ENCODE data around the gene ZKSCAN5. TPM values are rescaled to one million over a fixed set of nuclear protein-coding genes. Genes with fewer than 3 reads are reported as not detected.

Gene ZKSCAN5
- total RNA-seq, 1 experiment from 2014 or later = 11.9 TPM

DNA sequence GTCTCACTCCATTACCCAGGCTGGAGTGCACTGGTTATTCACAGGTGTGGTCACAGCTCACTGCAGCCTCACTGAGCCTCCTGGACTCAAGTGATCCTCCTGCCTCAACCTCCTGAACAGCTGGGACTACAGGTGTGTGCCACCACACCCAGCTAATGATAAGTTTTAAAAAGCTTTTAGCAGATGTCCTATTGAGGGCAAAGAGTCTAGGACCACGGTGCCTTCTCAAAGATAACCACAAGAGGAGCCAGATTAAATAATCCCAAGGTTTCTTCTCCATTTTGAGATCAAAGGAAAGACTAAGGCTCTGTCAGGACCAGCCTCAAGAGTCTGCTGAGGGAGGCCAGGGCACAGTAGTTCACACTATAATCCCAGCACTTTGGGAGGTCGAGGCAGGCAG, 43.2 kb upstream of the ZKSCAN5 start:
- peaks cover 15% of the 10 kb centered on the region for H3K4me1 ChIP-seq (ENCODE audit: low read length)
- peaks cover 49% of the 10 kb centered on the region for H3K36me3 ChIP-seq (ENCODE audit: insufficient read depth, low read length)

DNA sequence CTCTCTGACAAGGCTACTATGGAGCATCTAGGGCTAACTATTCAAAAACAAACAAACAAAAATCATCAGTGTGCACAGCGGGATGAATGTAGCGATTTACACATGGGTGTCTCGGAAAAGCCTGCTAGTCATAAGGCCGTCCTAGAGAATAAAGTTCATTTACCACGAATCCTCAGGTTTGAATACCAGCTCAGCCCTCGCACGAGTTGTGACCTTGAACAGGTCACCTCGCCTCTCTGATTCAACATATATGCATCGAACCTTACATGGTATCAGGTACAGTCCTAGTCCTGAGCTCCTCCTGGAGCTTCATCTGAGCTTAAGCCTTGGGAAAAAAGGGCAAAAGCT, 39.1 kb upstream of the ZKSCAN5 start:
- peak overlapping the region; percentile 72 for H3K27ac ChIP-seq (ENCODE audit: low read length)
- peaks cover 56% of the 10 kb centered on the region for H3K79me2 ChIP-seq (ENCODE audit: low read length)
- H2AFZ ChIP-seq (ENCODE audit: low read length) = no peak overlapping the region
- no peaks in the 10 kb centered on the region for H3K9me3 ChIP-seq (ENCODE audit: low read length)
- H3K4me1 ChIP-seq (ENCODE audit: low read length) = peaks cover 18% of the 10 kb centered on the region
- H3K4me2 ChIP-seq (ENCODE audit: low read depth, low read length, poor library complexity, severe bottlenecking) = peak overlapping the region; percentile 100
- H3K4me3 ChIP-seq (ENCODE audit: low read length) = peak overlapping the region; percentile 97
- no peaks in the 10 kb centered on the region for H3K9me2 ChIP-seq (replicated peaks; ENCODE audit: insufficient read depth, low read length)
- peak overlapping the region; percentile 97 for H3K9ac ChIP-seq (ENCODE audit: low read length)
- peaks cover 10% of the 10 kb centered on the region; the same call in 1 of the 2 replicates for H4K20me1 ChIP-seq (ENCODE audit: insufficient read depth, low read depth, low read length)
- H3K36me3 ChIP-seq (ENCODE audit: insufficient read depth, low read length) = peaks cover 23% of the 10 kb centered on the region
- DNase-seq = no peak
- no peaks in the 10 kb centered on the region for H3K27me3 ChIP-seq (ENCODE audit: low read length)

More for the DNA sequence above, 43.2 kb upstream of the ZKSCAN5 start:
- peak; percentile 50 for DNase-seq
- Histone ChIP-seq H3K79me2 (ENCODE audit: low read length) (peaks cover 78% of the 10 kb centered on the region), H3K9me3 (ENCODE audit: low read length) (no peaks in the 10 kb centered on the region), H3K27ac (ENCODE audit: low read length) (no peak overlapping the region), H3K9me2 (replicated peaks; ENCODE audit: insufficient read depth, low read length) (no peaks in the 10 kb centered on the region), H4K20me1 (ENCODE audit: insufficient read depth, low read depth, low read length) (peaks cover 32% of the 10 kb centered on the region; the same call in 1 of the 2 replicates), H3K27me3 (ENCODE audit: low read length) (no peaks in the 10 kb centered on the region), H3K9ac (ENCODE audit: low read length) (no peak overlapping the region), H2AFZ (ENCODE audit: low read length) (no peak overlapping the region), H3K4me2 (ENCODE audit: low read depth, low read length, poor library complexity, severe bottlenecking) (no peak overlapping the region), H3K4me3 (ENCODE audit: low read length) (no peak overlapping the region)

DNA sequence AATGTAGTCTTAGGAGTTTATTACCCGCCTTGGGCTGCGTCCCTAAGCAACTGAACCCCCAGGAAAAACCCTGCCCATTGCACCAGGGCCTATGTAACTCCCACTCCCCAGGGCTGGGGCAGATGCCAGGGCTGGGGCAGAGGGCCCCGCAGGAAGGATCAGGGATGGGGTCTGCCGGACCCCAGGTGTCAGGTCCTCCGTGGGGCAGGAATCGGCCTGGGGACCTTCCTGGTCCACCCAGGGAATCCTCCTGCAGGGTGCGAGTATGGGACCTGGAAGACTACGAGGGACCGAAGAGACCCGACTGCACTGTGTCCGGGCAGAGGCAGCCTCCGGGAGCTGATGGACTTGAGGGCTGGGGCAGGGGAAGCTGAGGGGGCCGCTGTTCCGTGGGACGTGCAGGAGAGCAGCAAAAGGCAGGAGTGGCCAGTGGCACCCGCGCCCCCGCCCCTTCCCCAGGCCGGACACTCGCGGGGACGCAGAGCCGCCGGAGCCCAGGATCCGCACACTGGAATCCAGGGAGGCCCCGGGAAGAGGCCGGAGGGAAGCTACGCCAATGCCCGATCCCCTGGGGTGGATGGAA, 36.0 kb upstream of the ZKSCAN5 start:
- Histone ChIP-seq H3K4me3 (ENCODE audit: low read length) (no peak overlapping the region), H2AFZ (ENCODE audit: low read length) (no peak overlapping the region), H3K27ac (ENCODE audit: low read length) (no peak overlapping the region), H3K27me3 (ENCODE audit: low read length) (no peaks in the 10 kb centered on the region), H3K9me2 (replicated peaks; ENCODE audit: insufficient read depth, low read length) (no peaks in the 10 kb centered on the region), H3K36me3 (ENCODE audit: insufficient read depth, low read length) (peaks cover 12% of the 10 kb centered on the region), H3K4me2 (ENCODE audit: low read depth, low read length, poor library complexity, severe bottlenecking) (no peak overlapping the region), H3K9ac (ENCODE audit: low read length) (no peak overlapping the region), H3K4me1 (ENCODE audit: low read length) (peaks cover 26% of the 10 kb centered on the region), H4K20me1 (ENCODE audit: insufficient read depth, low read depth, low read length) (no peaks in the 10 kb centered on the region; the same call in 1 of the 2 replicates), H3K9me3 (ENCODE audit: low read length) (no peaks in the 10 kb centered on the region), H3K79me2 (ENCODE audit: low read length) (peaks cover 35% of the 10 kb centered on the region)
- DNase-seq = no peak

DNA sequence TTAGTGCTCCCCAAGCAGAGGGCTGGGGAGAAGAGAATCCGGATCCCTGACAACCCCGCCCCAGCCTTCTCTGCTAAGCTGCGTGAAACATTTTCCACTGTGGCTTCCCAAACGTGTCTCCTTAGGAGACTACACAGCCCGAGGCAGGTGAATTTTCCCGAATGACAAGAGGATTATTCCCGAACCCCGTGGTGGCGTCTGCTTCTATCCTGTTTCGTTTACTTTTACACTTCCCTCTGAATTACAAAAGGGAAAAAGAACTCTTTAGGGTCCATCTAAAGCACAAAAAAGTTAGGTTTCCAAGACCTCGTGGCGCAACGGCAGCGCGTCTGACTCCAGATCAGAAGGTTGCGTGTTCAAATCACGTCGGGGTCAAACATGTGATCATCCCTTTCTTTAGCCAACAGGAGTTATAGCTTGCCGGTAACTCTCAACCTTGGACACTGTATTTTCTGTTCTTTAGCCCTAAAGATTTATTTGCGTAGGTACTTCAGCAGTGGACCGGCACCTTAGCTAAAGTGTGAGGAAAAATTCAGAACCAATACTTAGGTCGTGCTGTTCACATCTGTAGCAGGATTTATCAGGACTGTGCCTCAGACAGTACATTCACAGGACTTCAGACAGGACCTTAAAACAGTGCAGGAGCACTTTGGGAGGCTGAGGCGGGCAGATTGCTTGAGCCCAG, 34.9 kb upstream of the ZKSCAN5 start:
- Histone ChIP-seq H3K4me2 (ENCODE audit: low read depth, low read length, poor library complexity, severe bottlenecking) (no peak overlapping the region), H3K4me3 (ENCODE audit: low read length) (no peak overlapping the region), H3K9me2 (replicated peaks; ENCODE audit: insufficient read depth, low read length) (no peaks in the 10 kb centered on the region), H2AFZ (ENCODE audit: low read length) (no peak overlapping the region), H3K27ac (ENCODE audit: low read length) (no peak overlapping the region), H3K9ac (ENCODE audit: low read length) (no peak overlapping the region), H3K4me1 (ENCODE audit: low read length) (peaks cover 30% of the 10 kb centered on the region), H4K20me1 (ENCODE audit: insufficient read depth, low read depth, low read length) (no peaks in the 10 kb centered on the region; the same call in 1 of the 2 replicates), H3K79me2 (ENCODE audit: low read length) (peaks cover 36% of the 10 kb centered on the region), H3K9me3 (ENCODE audit: low read length) (no peaks in the 10 kb centered on the region), H3K36me3 (ENCODE audit: insufficient read depth, low read length) (peaks cover 5% of the 10 kb centered on the region; the same call in 1 of the 2 replicates), H3K27me3 (ENCODE audit: low read length) (no peaks in the 10 kb centered on the region)
- no peak for DNase-seq

DNA sequence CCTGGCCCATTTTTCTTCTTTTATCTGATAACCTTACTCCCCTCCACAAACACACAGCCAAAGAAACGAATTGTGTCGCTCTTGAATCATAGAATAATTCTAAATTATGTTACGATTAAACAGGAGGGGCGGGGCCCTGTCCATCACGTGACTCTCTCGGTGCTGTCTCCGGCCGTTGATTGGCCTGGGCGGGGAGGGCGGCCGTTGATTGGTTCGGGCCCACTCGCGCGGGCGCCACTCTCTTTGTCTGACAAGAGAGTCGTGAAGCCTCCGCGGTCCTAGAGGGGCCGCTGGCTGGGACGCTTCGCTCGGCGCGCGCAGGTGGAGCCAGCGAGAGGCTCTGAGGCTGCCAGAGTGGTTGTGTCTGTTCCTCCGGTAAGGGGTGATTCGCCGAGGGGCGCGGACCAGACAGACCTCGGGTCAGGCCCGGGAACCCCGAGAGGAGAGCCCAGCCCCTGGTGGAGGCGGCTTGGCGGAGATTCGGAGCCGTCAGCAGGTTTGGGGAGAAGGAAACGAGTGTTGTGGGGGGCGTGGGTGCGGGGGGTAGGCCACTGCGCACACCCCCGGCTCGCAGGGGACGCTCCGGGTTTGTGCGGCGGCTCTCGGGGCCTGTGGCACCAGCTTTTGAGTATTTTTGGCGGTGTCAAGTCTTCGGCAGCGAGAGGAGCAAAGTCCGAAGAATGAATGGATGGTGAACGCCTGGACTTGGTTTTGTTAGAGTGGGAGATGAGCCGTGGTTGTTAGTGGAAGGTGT, 31.7 kb upstream of the ZKSCAN5 start, which contains the start of gene ZNF789:
TSS of gene ZNF789 (plus strand) at position 330 of the 754 bp plus-strand sequence. CDS start 3,567 bp downstream, outside the sequence.
- Histone ChIP-seq H4K20me1 (ENCODE audit: insufficient read depth, low read depth, low read length) (no peaks in the 10 kb centered on the region), H3K9me3 (ENCODE audit: low read length) (no peaks in the 10 kb centered on the region), H3K4me2 (ENCODE audit: low read depth, low read length, poor library complexity, severe bottlenecking) (peak within 1 kb of the TSS; percentile 76), H3K27me3 (ENCODE audit: low read length) (no peaks in the 10 kb centered on the region), H3K9me2 (replicated peaks; ENCODE audit: insufficient read depth, low read length) (no peaks in the 10 kb centered on the region), H3K4me1 (ENCODE audit: low read length) (peaks cover 21% of the 10 kb centered on the region), H3K4me3 (ENCODE audit: low read length) (peak within 1 kb of the TSS; percentile 89), H3K9ac (ENCODE audit: low read length) (peak within 1 kb of the TSS; percentile 90), H2AFZ (ENCODE audit: low read length) (no peak within 1 kb of the TSS), H3K36me3 (ENCODE audit: insufficient read depth, low read length) (peaks cover 8% of the 10 kb centered on the region; the same call in 1 of the 2 replicates), H3K27ac (ENCODE audit: low read length) (peak within 1 kb of the TSS; percentile 93), H3K79me2 (ENCODE audit: low read length) (peaks cover 46% of the 10 kb centered on the region)
- peak; percentile 99 for DNase-seq

DNA sequence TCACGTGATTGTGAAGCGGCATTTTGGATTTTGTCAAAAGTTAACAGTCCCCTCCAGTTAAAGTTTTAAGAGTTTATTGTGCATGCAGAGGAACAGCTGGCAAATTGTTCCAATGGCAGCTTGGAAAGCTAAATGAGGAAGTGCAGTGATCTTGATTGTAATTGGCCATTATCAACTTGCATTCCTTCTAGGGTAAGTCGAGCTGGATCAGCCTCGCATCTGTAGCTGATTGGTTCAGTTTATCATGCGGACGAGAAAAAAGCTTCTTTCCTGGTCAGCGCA, 31.2 kb upstream of the ZKSCAN5 start:
- Histone ChIP-seq H3K4me3 (ENCODE audit: low read length) (peak overlapping the region; percentile 89), H3K9ac (ENCODE audit: low read length) (peak overlapping the region; percentile 90)

DNA sequence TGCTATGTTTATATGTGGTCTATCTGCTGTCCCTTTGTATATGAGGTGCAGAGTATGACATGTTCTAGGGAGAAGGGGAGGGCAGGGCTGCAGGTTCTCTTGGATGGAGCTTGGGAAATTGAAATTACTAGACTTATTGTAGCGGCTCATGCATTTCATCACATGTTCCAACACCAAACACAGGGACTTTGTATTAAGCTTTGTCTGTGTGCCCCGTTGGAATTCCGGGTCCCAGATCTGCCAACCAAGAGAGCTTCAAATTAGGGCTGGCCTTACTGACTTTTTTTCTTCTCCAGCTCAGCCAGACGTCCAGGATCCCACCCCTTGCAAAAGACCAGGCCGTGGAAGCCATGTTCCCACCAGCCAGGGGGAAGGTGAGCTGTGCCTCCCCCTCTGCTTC, 28.4 kb upstream of the ZKSCAN5 start:
- Histone ChIP-seq H3K4me1 (ENCODE audit: low read length) (peaks cover 19% of the 10 kb centered on the region), H3K27me3 (ENCODE audit: low read length) (no peaks in the 10 kb centered on the region), H3K9ac (ENCODE audit: low read length) (no peak overlapping the region), H3K9me2 (replicated peaks; ENCODE audit: insufficient read depth, low read length) (no peaks in the 10 kb centered on the region), H2AFZ (ENCODE audit: low read length) (no peak overlapping the region), H3K4me3 (ENCODE audit: low read length) (no peak overlapping the region), H3K79me2 (ENCODE audit: low read length) (peaks cover 65% of the 10 kb centered on the region), H3K9me3 (ENCODE audit: low read length) (no peaks in the 10 kb centered on the region), H4K20me1 (ENCODE audit: insufficient read depth, low read depth, low read length) (no peaks in the 10 kb centered on the region), H3K36me3 (ENCODE audit: insufficient read depth, low read length) (peaks cover 23% of the 10 kb centered on the region; the same call in 1 of the 2 replicates), H3K27ac (ENCODE audit: low read length) (no peak overlapping the region), H3K4me2 (ENCODE audit: low read depth, low read length, poor library complexity, severe bottlenecking) (no peak overlapping the region)
- no peak for DNase-seq

More for the DNA sequence above, 31.2 kb upstream of the ZKSCAN5 start:
- DNase-seq = peak; percentile 84
- Histone ChIP-seq H3K36me3 (ENCODE audit: insufficient read depth, low read length) (peaks cover 8% of the 10 kb centered on the region; the same call in 1 of the 2 replicates), H3K27me3 (ENCODE audit: low read length) (no peaks in the 10 kb centered on the region), H2AFZ (ENCODE audit: low read length) (no peak overlapping the region), H3K4me1 (ENCODE audit: low read length) (peaks cover 21% of the 10 kb centered on the region), H3K9me3 (ENCODE audit: low read length) (no peaks in the 10 kb centered on the region), H4K20me1 (ENCODE audit: insufficient read depth, low read depth, low read length) (no peaks in the 10 kb centered on the region), H3K79me2 (ENCODE audit: low read length) (peaks cover 51% of the 10 kb centered on the region), H3K4me2 (ENCODE audit: low read depth, low read length, poor library complexity, severe bottlenecking) (peak overlapping the region; percentile 76), H3K27ac (ENCODE audit: low read length) (peak overlapping the region; percentile 72), H3K9me2 (replicated peaks; ENCODE audit: insufficient read depth, low read length) (no peaks in the 10 kb centered on the region)
